Effector memory CD4-positive, alpha-beta T cell (primary cell): ENCODE data around the gene SCGN.

Source experiments
- DNase-seq, 3 donors: peaks; one replicate each; pipeline ENCODE4 v3.0.0-alpha.2; 2020
- H3K27ac ChIP-seq: 2 replicates; pipeline ENCODE4 v1.7.0; 2013; ENCODE audit warnings: mild to moderate bottlenecking, low read length, moderate library complexity; ENCODE audit not compliant: insufficient read depth, poor library complexity, severe bottlenecking
- H3K27me3 ChIP-seq: replicated peaks from 2 replicates; pipeline ENCODE4 v1.7.0; 2013; ENCODE audit warnings: mild to moderate bottlenecking, low read length; ENCODE audit not compliant: insufficient read depth, control insufficient read depth, poor library complexity, severe bottlenecking
- H3K36me3 ChIP-seq: 2 replicates; pipeline ENCODE4 v1.7.0; 2013; ENCODE audit warnings: mild to moderate bottlenecking, low read length, moderate library complexity; ENCODE audit not compliant: control insufficient read depth, insufficient read depth
- H3K4me1 ChIP-seq: 2 replicates; pipeline ENCODE4 v1.7.0; 2013; ENCODE audit warnings: low read length, mild to moderate bottlenecking; ENCODE audit not compliant: control insufficient read depth, insufficient read depth, poor library complexity, severe bottlenecking
- H3K4me3 ChIP-seq: 2 replicates; pipeline ENCODE4 v1.7.0; 2013; ENCODE audit warnings: low read length, low read depth, mild to moderate bottlenecking; ENCODE audit not compliant: insufficient read depth, poor library complexity, severe bottlenecking
- H3K9me3 ChIP-seq: 2 replicates; pipeline ENCODE4 v1.7.0; 2013; ENCODE audit warnings: mild to moderate bottlenecking, low read length, moderate library complexity; ENCODE audit not compliant: control insufficient read depth

The SCGN gene

DNA sequence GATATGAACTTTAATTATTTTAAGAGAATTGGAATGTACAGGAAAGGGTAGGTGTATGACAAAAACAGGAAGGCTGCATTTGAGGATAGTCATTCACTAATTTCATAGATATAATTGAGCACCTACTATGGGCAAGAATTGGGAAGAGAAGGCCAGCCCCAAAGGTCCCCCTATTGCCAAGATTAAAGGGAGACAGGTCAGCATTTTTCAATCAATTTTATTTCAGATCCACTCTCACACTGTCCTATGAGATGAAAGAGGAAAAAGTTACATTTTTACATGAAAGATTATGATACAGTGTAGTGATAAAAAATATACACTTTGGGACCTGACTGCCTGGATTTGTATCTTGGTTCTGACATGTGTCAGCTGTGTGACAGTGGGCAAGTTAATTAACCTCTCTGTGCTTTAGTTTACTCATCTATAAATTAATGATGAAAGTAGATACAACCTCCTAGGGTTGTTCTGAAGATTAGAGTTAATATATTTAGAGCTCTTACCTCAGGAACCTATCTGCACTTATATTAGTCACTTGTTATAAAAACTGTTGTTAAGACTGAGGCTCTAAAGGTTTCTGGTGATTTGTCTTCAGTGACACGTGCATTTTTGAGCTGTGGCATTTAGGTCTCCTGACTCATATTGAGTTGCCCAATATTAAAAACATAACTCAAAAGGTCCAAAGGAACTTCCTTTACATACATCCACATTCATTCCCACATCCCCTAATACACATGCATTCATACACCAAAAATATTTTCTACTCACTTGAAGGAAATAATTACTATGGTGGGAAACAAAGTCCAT is 45.7 kb downstream of the SCGN start:
- H3K27me3 ChIP-seq = no peaks in the 10 kb centered on the region
- no peak overlapping the region for H3K27ac ChIP-seq
- no peak for DNase-seq
- H3K4me1 ChIP-seq = no peaks in the 10 kb centered on the region
- no peaks in the 10 kb centered on the region for H3K36me3 ChIP-seq
- H3K4me3 ChIP-seq = no peak overlapping the region
- no peaks in the 10 kb centered on the region for H3K9me3 ChIP-seq

DNA sequence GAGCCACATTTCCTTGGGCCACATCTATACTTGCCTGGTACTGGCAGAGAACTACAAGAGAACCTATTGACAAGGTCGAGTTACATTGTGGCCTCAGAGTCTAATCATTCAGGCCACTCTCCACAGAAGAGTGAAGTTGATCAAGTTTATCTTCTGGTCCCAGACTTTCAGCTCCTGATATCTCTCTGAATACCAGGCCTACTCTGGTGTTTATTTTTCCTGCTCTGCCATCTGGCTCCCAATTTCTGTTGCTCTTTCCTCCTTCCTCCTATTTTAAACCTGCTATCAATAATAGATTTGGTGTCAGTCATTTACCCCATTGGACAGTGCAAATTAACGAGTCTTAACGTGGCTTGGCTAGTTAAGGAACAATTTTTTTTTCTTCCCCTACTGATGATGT is 46.6 kb downstream of the SCGN start:
- H3K9me3 ChIP-seq = no peaks in the 10 kb centered on the region
- no peaks in the 10 kb centered on the region for H3K36me3 ChIP-seq
- no peaks in the 10 kb centered on the region for H3K27me3 ChIP-seq
- H3K4me3 ChIP-seq = no peak overlapping the region
- H3K4me1 ChIP-seq = no peaks in the 10 kb centered on the region
- H3K27ac ChIP-seq = no peak overlapping the region
- no peak for DNase-seq

DNA sequence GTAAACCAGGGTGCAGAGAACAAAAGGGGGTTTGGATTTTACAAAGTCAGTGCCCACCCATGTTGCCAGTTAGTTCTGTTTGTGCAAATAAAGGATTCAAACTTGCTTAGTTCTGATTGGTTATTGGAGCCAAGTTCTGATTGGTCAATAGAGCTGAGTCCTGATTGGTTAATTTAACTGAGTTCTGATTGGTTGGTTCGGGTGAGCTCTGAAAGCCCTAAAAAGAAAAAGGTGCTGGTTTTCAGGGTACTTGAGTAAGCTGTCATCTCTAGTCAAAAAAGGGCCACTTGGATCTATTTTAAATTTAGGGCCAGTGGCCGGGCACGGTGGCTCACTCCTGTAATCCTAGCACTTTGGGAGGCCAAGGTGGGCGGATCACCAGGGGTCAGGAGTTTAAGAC is 47.6 kb downstream of the SCGN start:
- H3K9me3 ChIP-seq = no peaks in the 10 kb centered on the region
- H3K4me1 ChIP-seq = no peaks in the 10 kb centered on the region
- no peak overlapping the region for H3K4me3 ChIP-seq
- no peak for DNase-seq
- H3K36me3 ChIP-seq = no peaks in the 10 kb centered on the region
- H3K27ac ChIP-seq = no peak overlapping the region
- H3K27me3 ChIP-seq = no peaks in the 10 kb centered on the region

DNA sequence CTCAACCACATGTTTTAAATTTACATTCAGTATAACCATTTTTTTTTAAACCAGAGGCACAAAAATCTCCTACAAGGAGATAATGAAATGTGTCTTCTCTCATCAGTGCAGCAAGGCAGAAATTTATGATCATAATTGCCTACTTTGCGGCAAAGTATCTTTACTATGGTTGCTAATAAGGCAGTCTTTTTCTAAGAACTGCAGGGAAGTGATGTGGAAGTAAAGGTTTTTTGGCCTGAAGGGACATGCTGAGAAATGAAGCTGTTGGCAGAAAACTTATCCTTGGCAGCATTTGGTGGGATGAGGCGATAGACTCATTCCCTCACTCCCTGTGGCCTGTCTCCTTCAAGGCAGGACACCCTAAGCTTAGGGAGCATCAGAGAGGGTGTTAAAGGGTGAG is 48.7 kb downstream of the SCGN start:
- Histone ChIP-seq H3K4me3 (no peak overlapping the region), H3K27me3 (no peaks in the 10 kb centered on the region), H3K4me1 (no peaks in the 10 kb centered on the region), H3K27ac (no peak overlapping the region), H3K9me3 (no peaks in the 10 kb centered on the region), H3K36me3 (no peaks in the 10 kb centered on the region)
- no peak for DNase-seq

DNA sequence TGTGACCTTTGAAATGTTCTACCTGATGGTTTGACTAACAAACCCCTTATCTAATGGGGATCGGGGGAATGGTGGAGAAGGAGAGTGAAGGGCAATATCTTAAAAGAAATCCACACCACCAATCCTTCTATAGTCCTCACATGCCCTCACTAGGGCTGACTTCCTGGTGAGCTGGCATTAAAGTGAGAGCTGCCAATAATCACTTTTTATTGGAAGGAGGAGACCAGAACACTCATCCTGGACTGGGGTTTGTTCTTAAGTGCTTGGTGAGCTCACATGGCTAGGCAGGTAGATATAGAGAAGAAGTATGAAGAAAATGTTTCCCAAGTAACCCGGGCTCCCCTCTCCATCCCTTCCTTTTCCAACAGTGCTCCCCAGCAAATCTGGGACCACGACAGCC is 49.8 kb downstream of the SCGN start:
- H3K27ac ChIP-seq = no peak overlapping the region
- no peaks in the 10 kb centered on the region for H3K4me1 ChIP-seq
- no peaks in the 10 kb centered on the region for H3K36me3 ChIP-seq
- H3K27me3 ChIP-seq = no peaks in the 10 kb centered on the region
- DNase-seq = no peak
- H3K4me3 ChIP-seq = no peak overlapping the region
- H3K9me3 ChIP-seq = no peaks in the 10 kb centered on the region

DNA sequence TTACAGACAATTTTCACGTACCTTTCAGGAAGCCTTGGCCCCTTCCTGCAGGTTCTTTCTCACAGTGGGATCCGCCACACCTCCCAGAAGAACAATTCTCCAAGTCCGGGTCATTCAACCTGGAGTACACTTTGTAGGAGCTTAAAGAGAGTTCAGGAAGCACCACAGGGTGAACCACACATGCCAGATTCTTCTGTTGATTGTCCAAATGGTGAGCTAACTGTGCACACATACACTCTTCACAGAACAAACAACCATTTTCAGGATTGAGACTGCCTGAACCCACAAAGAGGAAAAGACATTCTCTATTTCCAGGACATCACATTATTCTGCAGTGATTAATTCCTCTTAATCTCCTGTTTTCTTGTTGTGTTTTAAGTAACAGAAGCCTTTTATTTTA is 51.0 kb downstream of the SCGN start:
- no peaks in the 10 kb centered on the region for H3K4me1 ChIP-seq
- no peak overlapping the region for H3K27ac ChIP-seq
- DNase-seq = no peak
- no peaks in the 10 kb centered on the region for H3K27me3 ChIP-seq
- no peak overlapping the region for H3K4me3 ChIP-seq
- H3K9me3 ChIP-seq = no peaks in the 10 kb centered on the region
- H3K36me3 ChIP-seq = no peaks in the 10 kb centered on the region

DNA sequence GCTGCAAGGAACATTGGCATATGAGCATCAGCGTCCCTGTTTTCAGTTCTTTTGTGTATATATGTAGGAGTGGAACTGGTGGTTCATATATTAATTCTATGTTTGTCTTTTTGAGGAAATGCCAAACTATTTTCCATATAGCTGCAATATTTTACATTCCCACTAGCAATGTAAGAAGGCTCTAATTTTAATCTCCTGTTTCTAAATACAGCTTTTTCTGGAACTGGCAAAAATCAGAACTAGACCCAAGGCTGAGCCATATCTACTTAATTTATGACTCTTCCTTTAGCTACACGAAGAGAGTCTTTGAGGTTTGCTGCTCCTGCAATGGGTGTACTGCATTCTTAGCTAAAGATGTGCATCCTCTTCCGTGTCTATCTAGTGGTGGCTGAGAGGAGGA is 52.0 kb downstream of the SCGN start:
- DNase-seq = no peak
- Histone ChIP-seq H3K27me3 (no peaks in the 10 kb centered on the region), H3K4me1 (no peaks in the 10 kb centered on the region), H3K4me3 (no peak overlapping the region), H3K9me3 (no peaks in the 10 kb centered on the region), H3K36me3 (no peaks in the 10 kb centered on the region), H3K27ac (no peak overlapping the region)

DNA sequence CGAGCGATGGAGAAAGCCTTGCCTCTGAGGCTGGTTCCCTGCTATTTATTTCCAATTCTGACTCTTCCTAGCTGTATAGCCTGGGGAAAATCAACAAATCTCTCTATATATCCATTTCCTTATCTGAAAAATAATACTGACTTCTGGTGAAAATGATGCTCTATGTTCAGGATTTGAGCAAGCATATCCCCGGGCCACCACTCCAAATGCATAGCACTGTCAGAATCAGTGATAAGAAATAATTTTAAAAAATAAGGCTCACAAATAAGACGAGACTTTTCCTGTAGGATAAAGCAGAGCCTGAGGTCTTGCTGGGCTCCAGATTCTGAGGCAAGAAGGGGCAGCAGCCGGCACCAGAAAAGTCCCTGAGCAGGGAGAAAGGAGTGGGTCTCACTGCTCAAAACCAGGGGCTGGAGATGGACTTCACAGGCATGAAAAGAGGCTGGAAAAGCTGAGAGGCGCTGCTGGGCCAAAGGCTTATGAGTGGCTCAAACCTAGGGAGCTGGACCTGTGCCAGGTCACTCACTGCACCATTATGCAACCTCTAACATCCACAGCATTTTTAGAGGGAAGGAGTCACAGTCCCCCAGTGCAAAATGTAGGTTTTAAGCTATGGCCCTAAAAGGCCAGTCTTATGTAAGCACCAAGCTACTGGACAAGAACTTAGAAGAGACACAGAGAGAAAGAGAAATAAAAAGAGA is 54.4 kb downstream of the SCGN start:
- Histone ChIP-seq H3K36me3 (no peaks in the 10 kb centered on the region), H3K27ac (no peak overlapping the region), H3K27me3 (no peaks in the 10 kb centered on the region), H3K4me1 (no peaks in the 10 kb centered on the region), H3K4me3 (no peak overlapping the region), H3K9me3 (no peaks in the 10 kb centered on the region)
- DNase-seq = no peak

DNA sequence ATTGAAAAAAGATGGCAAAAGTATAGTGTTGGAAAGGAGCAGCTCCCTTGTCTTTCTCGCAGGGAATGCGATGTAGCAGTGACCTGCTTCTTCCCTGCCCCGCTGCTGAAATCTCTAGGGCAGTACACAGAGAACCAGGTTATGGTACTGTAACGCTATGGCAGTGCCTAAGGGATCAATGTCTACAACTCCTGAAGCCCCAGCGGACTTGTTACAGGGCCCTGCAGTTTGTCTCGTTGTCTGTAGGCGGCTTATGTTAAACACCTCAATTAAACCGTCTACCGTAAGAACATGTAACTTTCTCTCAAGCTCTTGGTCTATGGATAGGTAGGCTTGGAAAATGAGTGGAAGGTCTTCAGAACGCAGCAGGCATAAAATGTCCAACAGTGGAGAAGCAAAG is 57.7 kb downstream of the SCGN start:
- H3K36me3 ChIP-seq = no peaks in the 10 kb centered on the region
- H3K27ac ChIP-seq = no peak overlapping the region
- H3K27me3 ChIP-seq = no peaks in the 10 kb centered on the region
- H3K4me3 ChIP-seq = no peak overlapping the region
- H3K9me3 ChIP-seq = no peaks in the 10 kb centered on the region
- no peak for DNase-seq
- no peaks in the 10 kb centered on the region for H3K4me1 ChIP-seq

DNA sequence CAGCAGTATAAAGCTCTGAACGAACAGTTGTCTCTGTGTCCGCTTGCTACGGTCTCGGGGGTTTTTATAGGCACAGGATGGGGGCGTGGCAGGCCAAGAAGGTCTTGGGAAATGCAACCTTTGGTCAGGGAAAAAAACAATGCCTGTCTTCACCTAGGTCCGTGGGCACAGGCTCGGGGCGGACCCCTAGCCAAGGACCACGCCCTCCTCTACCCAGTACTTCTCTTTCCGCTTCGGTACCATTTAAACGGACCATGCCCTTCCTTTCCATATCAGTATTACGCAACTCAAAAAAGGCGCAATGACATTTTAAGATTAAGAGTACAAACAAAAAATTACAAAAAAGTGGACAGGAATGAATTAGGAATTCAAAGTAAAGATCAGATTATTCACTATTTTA is 58.3 kb downstream of the SCGN start:
- Histone ChIP-seq H3K4me1 (no peaks in the 10 kb centered on the region), H3K27ac (no peak overlapping the region), H3K27me3 (no peaks in the 10 kb centered on the region), H3K36me3 (no peaks in the 10 kb centered on the region), H3K9me3 (no peaks in the 10 kb centered on the region), H3K4me3 (no peak overlapping the region)
- no peak for DNase-seq
